GM23248 (cell line): ENCODE data around the gene EHD3.

Experiments
- EZH2 ChIP-seq: fragments of 200-600 bp; sonication (generic); IDR thresholded peaks from 2 replicates; pipeline ENCODE4 v1.6.1; 2018; ENCODE audit warnings: antibody characterized with exemption, mild to moderate bottlenecking; ENCODE audit not compliant: insufficient read depth, poor library complexity, severe bottlenecking
- EZH2phosphoT487 ChIP-seq: fragments of 200-600 bp; sonication (generic); IDR thresholded peaks from 2 replicates; pipeline ENCODE4 v1.6.1; 2018; ENCODE audit warnings: antibody characterized with exemption, moderate library complexity, mild to moderate bottlenecking, low read depth; ENCODE audit not compliant: insufficient read depth

GRCh38 chr2:31318361-31319336 lies 84.7 kb downstream of the EHD3 start:
- no peak for TF ChIP-seq EZH2phosphoT487
- no peak for TF ChIP-seq EZH2
